CD8-positive, alpha-beta memory T cell (primary cell): ENCODE data around the gene PRPF6. TPM values are rescaled to one million over a fixed set of nuclear protein-coding genes. Genes with fewer than 3 reads are reported as not detected.
A peak's percentile ranks its signal among the peaks of the same experiment; 100 is the strongest.

ENCODE experiments used
- CTCF ChIA-PET: fragments of 350-600 bp; sonication (Branson Sonifier 250); formaldehyde crosslinking; loops from one replicate; lab custom pipeline; 2021; ENCODE audit warnings: antibody characterized with exemption; lab: Charles Lee
- POLR2A ChIA-PET: fragments of 350-600 bp; sonication (Branson Sonifier 250); formaldehyde crosslinking; loops from one replicate; lab custom pipeline; 2021; ENCODE audit warnings: antibody characterized with exemption; lab: Charles Lee
- DNase-seq, 5 donors: peaks; one replicate each; pipeline versions ENCODE4 v3.0.0 to v3.0.0-alpha.2; 2020 to 2022; ENCODE audit warnings: mixed read lengths in 1 of 5
- H3K27ac ChIP-seq: one replicate; pipeline ENCODE4 v1.7.0; 2013; ENCODE audit warnings: low read depth, mild to moderate bottlenecking, low read length, moderate library complexity
- H3K27me3 ChIP-seq: 2 replicates; pipeline ENCODE4 v1.7.0; 2013; ENCODE audit warnings: low read length, mild to moderate bottlenecking; ENCODE audit not compliant: insufficient read depth, poor library complexity, severe bottlenecking
- H3K36me3 ChIP-seq: 2 replicates; pipeline ENCODE4 v1.7.0; 2013; ENCODE audit warnings: mild to moderate bottlenecking, low read length, moderate library complexity; ENCODE audit not compliant: insufficient read depth
- H3K4me1 ChIP-seq: 2 replicates; pipeline ENCODE4 v1.7.0; 2013; ENCODE audit warnings: mild to moderate bottlenecking, low read length, moderate library complexity; ENCODE audit not compliant: insufficient read depth
- H3K4me3 ChIP-seq: 2 replicates; pipeline ENCODE4 v1.7.0; 2013; ENCODE audit warnings: mild to moderate bottlenecking, low read length
- H3K9me3 ChIP-seq: 2 replicates; pipeline ENCODE4 v1.7.0; 2013; ENCODE audit warnings: mild to moderate bottlenecking, low read length
- H3K27ac Mint-ChIP-seq, 8 donors: one replicate each; pipeline ENCODE4 v1.8.0; 2020 to 2021; ENCODE audit warnings: mixed read lengths in 8 of 8, mild to moderate bottlenecking in 6 of 8, inconsistent platforms in 3 of 8, moderate library complexity in 3 of 8
- H3K27me3 Mint-ChIP-seq, 2 donors: one replicate each; pipeline ENCODE4 v1.8.0; 2020 to 2021; ENCODE audit warnings: mixed read lengths in 2 of 2, mild to moderate bottlenecking in 1 of 2, moderate library complexity in 1 of 2
- H3K36me3 Mint-ChIP-seq, 3 donors: one replicate each; pipeline ENCODE4 v1.8.0; 2020 to 2021; ENCODE audit warnings: mixed read lengths in 3 of 3, inconsistent platforms in 1 of 3, mild to moderate bottlenecking in 1 of 3
- H3K4me1 Mint-ChIP-seq, 3 donors: one replicate each; pipeline ENCODE4 v1.8.0; 2020 to 2021; ENCODE audit warnings: mixed read lengths in 3 of 3, inconsistent platforms in 1 of 3, mild to moderate bottlenecking in 1 of 3
- H3K4me3 Mint-ChIP-seq, 7 donors: one replicate each; pipeline ENCODE4 v1.8.0; 2020 to 2021; ENCODE audit warnings: mixed read lengths in 7 of 7, mild to moderate bottlenecking in 6 of 7, moderate library complexity in 4 of 7, inconsistent platforms in 2 of 7
- H3K9me3 Mint-ChIP-seq, 5 donors: one replicate each; pipeline ENCODE4 v1.8.0; 2020 to 2022; ENCODE audit warnings: mixed read lengths in 5 of 5, mild to moderate bottlenecking in 3 of 5, moderate library complexity in 2 of 5, inconsistent platforms in 1 of 5
- polyA plus RNA-seq: library from polyadenylated mRNA; unstranded; fragments of 300-500 nt; fragmentation: Illumina TruSeq; gene quantifications from one replicate; pipeline ENCODE4 v1.2.3, GENCODE V29; 2021
- total RNA-seq, 2 experiments: library from RNA; stranded (reverse); gene quantifications; one replicate each; pipeline ENCODE4 v1.2.3, GENCODE V29; 2021

The PRPF6 gene
- total and polyA plus RNA-seq, 3 experiments from 2014 or later = 76.2 to 97.1 (median 78.3) TPM

- Histone ChIP-seq H3K27ac (peak within 1 kb of the TSS; percentile 79), H3K27me3 (no peaks in the 10 kb centered on the region), H3K36me3 (no peaks in the 10 kb centered on the region), H3K4me3 (peak within 1 kb of the TSS; percentile 74), H3K4me1 (peaks cover 26% of the 10 kb centered on the region), H3K9me3 (no peaks in the 10 kb centered on the region)
- H3K4me3 Mint-ChIP-seq = peak within 1 kb of the TSS; percentile 77 to 92 (median 86)
- H3K27me3 Mint-ChIP-seq = no peaks in the 10 kb centered on the region
- POLR2A ChIA-PET = interaction anchor here (0.6 to 2.0 kb wide), 7 partner anchors 24 to 435 kb away, joined by 3 to 18 read pairs (median 4); partner anchors contain the start of genes ARFRP1, OPRL1, PPDPF and PRPF6
- H3K9me3 Mint-ChIP-seq = no peaks in the 10 kb centered on the region
- DNase-seq = peak; percentile 84 to 94 (median 91)
- peak within 1 kb of the TSS; percentile 66 to 88 (median 82) for H3K27ac Mint-ChIP-seq
- H3K4me1 Mint-ChIP-seq = peaks cover 22 to 45% (median 22%) of the 10 kb centered on the region in 3 donors
- H3K36me3 Mint-ChIP-seq = peaks cover 0 to 12% (median 0%) of the 10 kb centered on the region in 3 donors
- CTCF ChIA-PET = interaction anchor here (0.8 to 3.4 kb wide), 6 partner anchors 13 to 460 kb away, joined by 3 to 14 read pairs (median 4); partner anchors contain the start of genes PRPF6 and SAMD10
Measured at GRCh38 chr20:63955827-63956663, 24.9 kb upstream of the PRPF6 start, which contains the start of gene UCKL1. Gene UCKL1, minus strand, starts transcription at chr20:63956416. Its CDS starts 44 bp downstream, at chr20:63956372.

GRCh38 chr20:63956664-63957003, 24.3 kb upstream of the PRPF6 start:
- Mint-ChIP-seq H3K4me1 (peaks cover 22 to 42% (median 22%) of the 10 kb centered on the region in 3 donors), H3K27me3 (no peaks in the 10 kb centered on the region), H3K4me3 (peak overlapping the region; percentile 77 to 92 (median 86)), H3K36me3 (peaks cover 0 to 18% (median 0%) of the 10 kb centered on the region in 3 donors), H3K9me3 (no peaks in the 10 kb centered on the region), H3K27ac (peak overlapping the region in 7 of 8 donors; percentile 46 to 87 (median 78))
- ChIA-PET POLR2A (interaction anchor here (0.6 to 2.0 kb wide), 7 partner anchors 23 to 436 kb away, joined by 3 to 18 read pairs (median 4); partner anchors contain the start of genes ARFRP1, OPRL1, PPDPF and PRPF6), CTCF (interaction anchor here (0.8 to 3.4 kb wide), 6 partner anchors 12 to 460 kb away, joined by 3 to 14 read pairs (median 4); partner anchors contain the start of genes PRPF6 and SAMD10)
- Histone ChIP-seq H3K27ac (peak overlapping the region; percentile 35), H3K4me3 (peak overlapping the region; percentile 51), H3K9me3 (no peaks in the 10 kb centered on the region), H3K4me1 (peaks cover 26% of the 10 kb centered on the region), H3K27me3 (no peaks in the 10 kb centered on the region), H3K36me3 (no peaks in the 10 kb centered on the region)
- DNase-seq = no peak

- Histone ChIP-seq H3K9me3 (no peaks in the 10 kb centered on the region), H3K27ac (peak overlapping the region; percentile 35), H3K4me1 (peaks cover 26% of the 10 kb centered on the region), H3K27me3 (no peaks in the 10 kb centered on the region), H3K36me3 (no peaks in the 10 kb centered on the region), H3K4me3 (peak overlapping the region; percentile 51)
- H3K4me3 Mint-ChIP-seq = peak overlapping the region; percentile 75 to 92 (median 86)
- POLR2A ChIA-PET = interaction anchor here (0.6 to 2.0 kb wide), 4 partner anchors 23 to 436 kb away, joined by 4 to 18 read pairs (median 5); partner anchors contain the start of genes PPDPF, PRPF6, SAMD10 and TPD52L2
- no peaks in the 10 kb centered on the region for H3K9me3 Mint-ChIP-seq
- H3K36me3 Mint-ChIP-seq = peaks cover 0 to 23% (median 0%) of the 10 kb centered on the region in 3 donors
- H3K4me1 Mint-ChIP-seq = peaks cover 22 to 42% (median 22%) of the 10 kb centered on the region in 3 donors
- CTCF ChIA-PET = interaction anchor here (1.1 to 3.4 kb wide), 4 partner anchors 11 to 461 kb away, joined by 4 to 14 read pairs (median 4); partner anchors contain the start of genes PRPF6 and SAMD10
- peak; percentile 40 to 78 (median 52) for DNase-seq
- no peaks in the 10 kb centered on the region for H3K27me3 Mint-ChIP-seq
- peak overlapping the region; percentile 66 to 88 (median 80) for H3K27ac Mint-ChIP-seq
Measured at GRCh38 chr20:63957004-63957689, 23.8 kb upstream of the PRPF6 start.

GRCh38 chr20:63957690-63958441, 23.1 kb upstream of the PRPF6 start:
- Mint-ChIP-seq H3K9me3 (no peaks in the 10 kb centered on the region), H3K27ac (peak overlapping the region in 3 of 8 donors; percentile 72 to 85 (median 80)), H3K4me3 (peak overlapping the region in 4 of 7 donors; percentile 36 to 79 (median 43)), H3K27me3 (peaks cover 0 to under 1% of the 10 kb centered on the region in 2 donors), H3K36me3 (peaks cover 0 to 26% (median 0%) of the 10 kb centered on the region in 3 donors), H3K4me1 (peaks cover 22 to 37% (median 22%) of the 10 kb centered on the region in 3 donors)
- no peak for DNase-seq
- Histone ChIP-seq H3K9me3 (no peaks in the 10 kb centered on the region), H3K4me1 (peaks cover 26% of the 10 kb centered on the region), H3K27me3 (no peaks in the 10 kb centered on the region), H3K36me3 (no peaks in the 10 kb centered on the region), H3K4me3 (no peak overlapping the region), H3K27ac (peak overlapping the region; percentile 35)
- POLR2A ChIA-PET = interaction anchor here (0.8 to 2.0 kb wide), 2 partner anchors 23 to 437 kb away, joined by 4 to 6 read pairs; partner anchors contain the start of genes PPDPF and PRPF6
- CTCF ChIA-PET = interaction anchor here (1.0 kb wide), 1 partner anchor 16 kb away, joined by 3 read pairs; no protein-coding TSS in a partner anchor

- Mint-ChIP-seq H3K27ac (no peak overlapping the region), H3K27me3 (peaks cover 0 to 1% of the 10 kb centered on the region in 2 donors), H3K4me3 (peak overlapping the region in 1 of 7 donors; percentile 24), H3K4me1 (peaks cover 18 to 32% (median 21%) of the 10 kb centered on the region in 3 donors), H3K9me3 (no peaks in the 10 kb centered on the region), H3K36me3 (peaks cover 0 to 27% (median 0%) of the 10 kb centered on the region in 3 donors)
- CTCF ChIA-PET = interaction anchor here (0.6 to 1.0 kb wide), 2 partner anchors 15 to 74 kb away, joined by 3 read pairs; no protein-coding TSS in a partner anchor
- no peaks in the 10 kb centered on the region for H3K36me3 ChIP-seq
- DNase-seq = no peak
- no peaks in the 10 kb centered on the region for H3K9me3 ChIP-seq
- POLR2A ChIA-PET = interaction anchor here (0.5 to 0.8 kb wide), 3 partner anchors 13 to 149 kb away, joined by 3 to 4 read pairs (median 3); partner anchors contain the start of gene PRPF6
- H3K4me3 ChIP-seq = no peak overlapping the region
- no peak overlapping the region for H3K27ac ChIP-seq
- peaks cover 26% of the 10 kb centered on the region for H3K4me1 ChIP-seq
- no peaks in the 10 kb centered on the region for H3K27me3 ChIP-seq
Measured at GRCh38 chr20:63958471-63958870, 22.5 kb upstream of the PRPF6 start.

GRCh38 chr20:63958964-63959698, 21.8 kb upstream of the PRPF6 start:
- peaks cover 0 to 33% (median 0%) of the 10 kb centered on the region in 3 donors for H3K36me3 Mint-ChIP-seq
- no peak for DNase-seq
- peaks cover 12 to 25% (median 15%) of the 10 kb centered on the region in 3 donors for H3K4me1 Mint-ChIP-seq
- H3K4me3 Mint-ChIP-seq = peak overlapping the region in 2 of 7 donors; percentile 9 to 32
- POLR2A ChIA-PET = interaction anchor here (0.5 to 0.8 kb wide), 3 partner anchors 12 to 150 kb away, joined by 3 to 4 read pairs (median 3); partner anchors contain the start of gene PRPF6
- H3K9me3 Mint-ChIP-seq = no peaks in the 10 kb centered on the region
- peak overlapping the region in 3 of 8 donors; percentile 23 to 82 (median 54) for H3K27ac Mint-ChIP-seq
- H3K27me3 Mint-ChIP-seq = peaks cover 0 to 1% of the 10 kb centered on the region in 2 donors
- Histone ChIP-seq H3K27ac (no peak overlapping the region), H3K36me3 (no peaks in the 10 kb centered on the region), H3K4me1 (peaks cover 21% of the 10 kb centered on the region), H3K4me3 (no peak overlapping the region), H3K27me3 (no peaks in the 10 kb centered on the region), H3K9me3 (no peaks in the 10 kb centered on the region)
- CTCF ChIA-PET = interaction anchor here (0.6 kb wide), 1 partner anchor 75 kb away, joined by 3 read pairs; no protein-coding TSS in a partner anchor
